Jurkat, Clone E6-1 (cell line): ENCODE measurements around the gene PBRM1.

ENCODE experiments used
- DNase-seq: peaks from one replicate; pipeline ENCODE4 v3.0.0-alpha.2; 2011; ENCODE audit warnings: low read depth, low spot score
- H3K4me3 ChIP-seq: 2 replicates; pipeline ENCODE4 v1.5.1; 2011; ENCODE audit warnings: mild to moderate bottlenecking, low read length, control low read depth, moderate library complexity

Gene PBRM1

GRCh38 chr3:52609316-52609815 is 76.3 kb downstream of the PBRM1 start:
- no peak for DNase-seq
- no peak overlapping the region for H3K4me3 ChIP-seq

- no peak overlapping the region for H3K4me3 ChIP-seq
- no peak for DNase-seq
These were observed 77.4 kb downstream of the PBRM1 start for GRCh38 chr3:52608337-52608736.

GRCh38 chr3:52606373-52607085 is 79.2 kb downstream of the PBRM1 start:
- DNase-seq: no peak
- no peak overlapping the region for H3K4me3 ChIP-seq

- no peak overlapping the region for H3K4me3 ChIP-seq
- DNase-seq: no peak
These were observed 85.5 kb downstream of the PBRM1 start for GRCh38 chr3:52600258-52600657.

- H3K4me3 ChIP-seq: no peak overlapping the region
- no peak for DNase-seq
These were observed 89.0 kb downstream of the PBRM1 start for GRCh38 chr3:52596658-52597265.

GRCh38 chr3:52593103-52593502 is 92.6 kb downstream of the PBRM1 start:
- no peak for DNase-seq
- H3K4me3 ChIP-seq: no peak overlapping the region

- no peak for DNase-seq
- no peak overlapping the region for H3K4me3 ChIP-seq
These were observed 111.4 kb downstream of the PBRM1 start for GRCh38 chr3:52574056-52574965.

- no peak for DNase-seq
- no peak overlapping the region for H3K4me3 ChIP-seq
These were observed 113.5 kb downstream of the PBRM1 start for GRCh38 chr3:52572221-52572620.

- no peak overlapping the region for H3K4me3 ChIP-seq
- no peak for DNase-seq
These were observed 115.6 kb downstream of the PBRM1 start for GRCh38 chr3:52570076-52570475.

GRCh38 chr3:52568069-52568468 is 117.6 kb downstream of the PBRM1 start:
- H3K4me3 ChIP-seq: no peak overlapping the region
- no peak for DNase-seq

- H3K4me3 ChIP-seq: no peak overlapping the region
- DNase-seq: no peak
These were observed 121.7 kb downstream of the PBRM1 start for GRCh38 chr3:52563984-52564383.

GRCh38 chr3:52561028-52561747 is 124.5 kb downstream of the PBRM1 start:
- no peak for DNase-seq
- no peak overlapping the region for H3K4me3 ChIP-seq

GRCh38 chr3:52558436-52558835 is 127.3 kb downstream of the PBRM1 start:
- no peak overlapping the region for H3K4me3 ChIP-seq
- no peak for DNase-seq

- DNase-seq: no peak
- no peak overlapping the region for H3K4me3 ChIP-seq
These were observed 128.4 kb downstream of the PBRM1 start for GRCh38 chr3:52557011-52557960.

GRCh38 chr3:52555056-52555455 is 130.7 kb downstream of the PBRM1 start:
- no peak for DNase-seq
- H3K4me3 ChIP-seq: no peak overlapping the region

- no peak overlapping the region for H3K4me3 ChIP-seq
- no peak for DNase-seq
These were observed 131.5 kb downstream of the PBRM1 start for GRCh38 chr3:52554026-52554755.

- DNase-seq: no peak
- no peak overlapping the region for H3K4me3 ChIP-seq
These were observed 133.6 kb downstream of the PBRM1 start for GRCh38 chr3:52552089-52552488.

- no peak for DNase-seq
- H3K4me3 ChIP-seq: no peak overlapping the region
These were observed 134.6 kb downstream of the PBRM1 start for GRCh38 chr3:52551118-52551517.
